GM11168 (cell line): Measurements from ENCODE around the gene MLLT1.

Experiments
- in situ Hi-C: fragments of 300-500 bp; cut with MboI; formaldehyde crosslinking; loops from one replicate; pipeline ENCODE4 v1.12.0; 2022; ENCODE audit warnings: low sequenced_read_pairs; ENCODE audit not compliant: unreplicated experiment

Gene MLLT1

GRCh38 chr19:6275170-6275744 lies 4.5 kb downstream of the MLLT1 start:
- in situ Hi-C loops, result no loop called here

- in situ Hi-C loops, result loop anchor here (5.0 kb wide), 1 partner anchor 37 kb away; no protein-coding TSS in a partner anchor
These were observed 5.0 kb downstream of the MLLT1 start for GRCh38 chr19:6274756-6275155.

GRCh38 chr19:6273701-6274601 lies 5.8 kb downstream of the MLLT1 start:
- in situ Hi-C loops, result loop anchor here (5.0 kb wide), 1 partner anchor 37 kb away; no protein-coding TSS in a partner anchor

GRCh38 chr19:6272913-6273600 lies 6.7 kb downstream of the MLLT1 start:
- in situ Hi-C loops, result loop anchor here (5.0 kb wide), 1 partner anchor 36 kb away; no protein-coding TSS in a partner anchor

- in situ Hi-C loops, result loop anchor here (5.0 kb wide), 1 partner anchor 35 kb away; no protein-coding TSS in a partner anchor
These were observed 7.4 kb downstream of the MLLT1 start for GRCh38 chr19:6272411-6272791.

- in situ Hi-C loops, result loop anchor here (5.0 kb wide), 1 partner anchor 35 kb away; no protein-coding TSS in a partner anchor
These were observed 7.9 kb downstream of the MLLT1 start for GRCh38 chr19:6271721-6272410.

GRCh38 chr19:6271251-6271650 lies 8.5 kb downstream of the MLLT1 start:
- in situ Hi-C loops, result loop anchor here (5.0 kb wide), 1 partner anchor 34 kb away; no protein-coding TSS in a partner anchor

GRCh38 chr19:6270822-6271221 lies 9.0 kb downstream of the MLLT1 start:
- in situ Hi-C loops, result loop anchor here (5.0 kb wide), 1 partner anchor 34 kb away; no protein-coding TSS in a partner anchor

- in situ Hi-C loops, result loop anchor here (5.0 kb wide), 1 partner anchor 33 kb away; no protein-coding TSS in a partner anchor
These were observed 9.6 kb downstream of the MLLT1 start for GRCh38 chr19:6270076-6270745.

GRCh38 chr19:6269101-6269886 lies 10.5 kb downstream of the MLLT1 start:
- in situ Hi-C loops, result no loop called here

- in situ Hi-C loops, result no loop called here
These were observed 11.4 kb downstream of the MLLT1 start for GRCh38 chr19:6268382-6268771.

GRCh38 chr19:6267552-6268381 lies 12.0 kb downstream of the MLLT1 start:
- in situ Hi-C loops, result no loop called here

GRCh38 chr19:6264803-6265202 lies 15.0 kb downstream of the MLLT1 start:
- in situ Hi-C loops, result no loop called here

- in situ Hi-C loops, result no loop called here
These were observed 15.9 kb downstream of the MLLT1 start for GRCh38 chr19:6263735-6264444.

GRCh38 chr19:6263306-6263705 lies 16.5 kb downstream of the MLLT1 start:
- in situ Hi-C loops, result no loop called here

GRCh38 chr19:6262519-6262918 lies 17.3 kb downstream of the MLLT1 start:
- in situ Hi-C loops, result no loop called here

- in situ Hi-C loops, result no loop called here
These were observed 17.9 kb downstream of the MLLT1 start for GRCh38 chr19:6261883-6262282.
